ENCODE measurements around the gene FGD6. TPM values are rescaled to one million over a fixed set of nuclear protein-coding genes. Genes with fewer than 3 reads are reported as not detected.

FGD6 gene
- total RNA-seq, 1 donor from 2014 or later: 8.6 TPM

GRCh38 chr12:95089462-95089861 is 127.8 kb downstream of the FGD6 start:
- TF ChIP-seq CTCF (IDR thresholded peaks at IDR 0.05): no peak
- Mint-ChIP-seq H3K36me3 (ENCODE audit: low read depth) (peaks cover 5% of the 10 kb centered on the region), H3K27ac (ENCODE audit: unreplicated experiment) (no peak overlapping the region), H3K4me3 (ENCODE audit: unreplicated experiment) (no peak overlapping the region), H3K27me3 (ENCODE audit: low read depth) (no peaks in the 10 kb centered on the region), H3K9me3 (ENCODE audit: low read depth) (no peaks in the 10 kb centered on the region), H3K4me1 (ENCODE audit: low read depth) (peaks cover 11% of the 10 kb centered on the region)
- DNase-seq (ENCODE audit: low spot score): no peak

- Mint-ChIP-seq H3K27me3 (ENCODE audit: low read depth) (no peaks in the 10 kb centered on the region), H3K27ac (ENCODE audit: unreplicated experiment) (no peak overlapping the region), H3K4me3 (ENCODE audit: unreplicated experiment) (no peak overlapping the region), H3K9me3 (ENCODE audit: low read depth) (no peaks in the 10 kb centered on the region), H3K4me1 (ENCODE audit: low read depth) (peaks cover 21% of the 10 kb centered on the region), H3K36me3 (ENCODE audit: low read depth) (peaks cover 5% of the 10 kb centered on the region)
- no peak for DNase-seq (ENCODE audit: low spot score)
- TF ChIP-seq CTCF (IDR thresholded peaks at IDR 0.05): no peak
Measured at GRCh38 chr12:95088379-95088778, 128.9 kb downstream of the FGD6 start.

GRCh38 chr12:95085612-95086011 is 131.7 kb downstream of the FGD6 start:
- Mint-ChIP-seq H3K27ac (ENCODE audit: unreplicated experiment) (no peak overlapping the region), H3K4me3 (ENCODE audit: unreplicated experiment) (no peak overlapping the region), H3K4me1 (ENCODE audit: low read depth) (peaks cover 25% of the 10 kb centered on the region), H3K9me3 (ENCODE audit: low read depth) (no peaks in the 10 kb centered on the region), H3K27me3 (ENCODE audit: low read depth) (no peaks in the 10 kb centered on the region), H3K36me3 (ENCODE audit: low read depth) (no peaks in the 10 kb centered on the region)
- no peak for TF ChIP-seq CTCF (IDR thresholded peaks at IDR 0.05)
- no peak for DNase-seq (ENCODE audit: low spot score)

- Mint-ChIP-seq H3K4me1 (ENCODE audit: low read depth) (peaks cover 25% of the 10 kb centered on the region), H3K4me3 (ENCODE audit: unreplicated experiment) (peak overlapping the region; percentile 44), H3K9me3 (ENCODE audit: low read depth) (no peaks in the 10 kb centered on the region), H3K27ac (ENCODE audit: unreplicated experiment) (peak overlapping the region; percentile 90), H3K36me3 (ENCODE audit: low read depth) (no peaks in the 10 kb centered on the region), H3K27me3 (ENCODE audit: low read depth) (no peaks in the 10 kb centered on the region)
- no peak for DNase-seq (ENCODE audit: low spot score)
- no peak for TF ChIP-seq CTCF (IDR thresholded peaks at IDR 0.05)
Measured at GRCh38 chr12:95083938-95084337, 133.3 kb downstream of the FGD6 start.

GRCh38 chr12:95083471-95083870 is 133.8 kb downstream of the FGD6 start:
- TF ChIP-seq CTCF (IDR thresholded peaks at IDR 0.05): no peak
- Mint-ChIP-seq H3K27ac (ENCODE audit: unreplicated experiment) (peak overlapping the region; percentile 90), H3K36me3 (ENCODE audit: low read depth) (no peaks in the 10 kb centered on the region), H3K4me3 (ENCODE audit: unreplicated experiment) (peak overlapping the region; percentile 44), H3K27me3 (ENCODE audit: low read depth) (no peaks in the 10 kb centered on the region), H3K9me3 (ENCODE audit: low read depth) (no peaks in the 10 kb centered on the region), H3K4me1 (ENCODE audit: low read depth) (peaks cover 22% of the 10 kb centered on the region)
- DNase-seq (ENCODE audit: low spot score): no peak
